Measurements from ENCODE around the gene BTNL8.

BTNL8 gene

GRCh38 chr5:180860887-180861822 is 37.8 kb upstream of the BTNL8 start, which contains the start of gene ZFP62:
Gene ZFP62 (minus strand): TSS chr5:180861276. CDS start chr5:180861219, 57 bp downstream.
- H3K9me3 ChIP-seq (ENCODE audit: severe bottlenecking), result no peaks in the 10 kb centered on the region
- peak; percentile 95 for DNase-seq (ENCODE audit: low spot score)
- peaks cover 29% of the 10 kb centered on the region for H3K36me3 ChIP-seq (ENCODE audit: low read depth)
- peak within 1 kb of the TSS; percentile 78 for H3K4me3 ChIP-seq (ENCODE audit: severe bottlenecking)
- H3K27me3 ChIP-seq (ENCODE audit: insufficient read depth, poor library complexity, severe bottlenecking), result no peaks in the 10 kb centered on the region
- peak within 1 kb of the TSS; percentile 88 for H3K27ac ChIP-seq (ENCODE audit: poor library complexity, severe bottlenecking)
- peak; percentile 91 for ATAC-seq (ENCODE audit: low read depth)
- H3K4me1 ChIP-seq (ENCODE audit: insufficient read depth, poor library complexity, severe bottlenecking), result peaks cover 13% of the 10 kb centered on the region
- TF ChIP-seq, protein P1, sequence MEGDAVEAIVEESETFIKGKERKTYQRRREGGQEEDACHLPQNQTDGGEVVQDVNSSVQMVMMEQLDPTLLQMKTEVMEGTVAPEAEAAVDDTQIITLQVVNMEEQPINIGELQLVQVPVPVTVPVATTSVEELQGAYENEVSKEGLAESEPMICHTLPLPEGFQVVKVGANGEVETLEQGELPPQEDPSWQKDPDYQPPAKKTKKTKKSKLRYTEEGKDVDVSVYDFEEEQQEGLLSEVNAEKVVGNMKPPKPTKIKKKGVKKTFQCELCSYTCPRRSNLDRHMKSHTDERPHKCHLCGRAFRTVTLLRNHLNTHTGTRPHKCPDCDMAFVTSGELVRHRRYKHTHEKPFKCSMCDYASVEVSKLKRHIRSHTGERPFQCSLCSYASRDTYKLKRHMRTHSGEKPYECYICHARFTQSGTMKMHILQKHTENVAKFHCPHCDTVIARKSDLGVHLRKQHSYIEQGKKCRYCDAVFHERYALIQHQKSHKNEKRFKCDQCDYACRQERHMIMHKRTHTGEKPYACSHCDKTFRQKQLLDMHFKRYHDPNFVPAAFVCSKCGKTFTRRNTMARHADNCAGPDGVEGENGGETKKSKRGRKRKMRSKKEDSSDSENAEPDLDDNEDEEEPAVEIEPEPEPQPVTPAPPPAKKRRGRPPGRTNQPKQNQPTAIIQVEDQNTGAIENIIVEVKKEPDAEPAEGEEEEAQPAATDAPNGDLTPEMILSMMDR (IDR thresholded peaks at IDR 0.05; ENCODE audit: poor library complexity, severe bottlenecking), result peak; percentile 36

DNA sequence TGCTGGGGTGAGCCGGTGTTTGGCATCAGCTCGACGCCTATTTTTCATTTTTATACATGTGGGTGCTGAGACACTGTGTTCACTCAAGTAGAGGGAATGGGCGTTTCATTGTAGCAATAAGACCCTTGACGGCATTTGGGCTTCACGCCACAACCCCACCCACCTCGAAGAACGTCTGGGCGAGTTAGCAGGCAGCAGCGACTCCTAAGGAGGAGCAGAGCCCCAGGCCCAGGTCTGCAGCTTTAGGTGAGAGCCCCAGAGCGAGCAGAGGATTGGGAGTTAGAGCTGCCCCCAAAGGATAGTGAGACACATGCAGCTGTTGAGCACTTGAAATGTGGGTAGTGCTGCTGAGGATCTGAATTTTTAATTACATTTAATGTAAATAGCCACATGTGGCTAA is 36.3 kb upstream of the BTNL8 start:
- Histone ChIP-seq H3K27ac (ENCODE audit: poor library complexity, severe bottlenecking) (no peak overlapping the region), H3K36me3 (ENCODE audit: low read depth) (peaks cover 17% of the 10 kb centered on the region), H3K4me1 (ENCODE audit: insufficient read depth, poor library complexity, severe bottlenecking) (peaks cover 13% of the 10 kb centered on the region), H3K27me3 (ENCODE audit: insufficient read depth, poor library complexity, severe bottlenecking) (no peaks in the 10 kb centered on the region), H3K4me3 (ENCODE audit: severe bottlenecking) (no peak overlapping the region), H3K9me3 (ENCODE audit: severe bottlenecking) (no peaks in the 10 kb centered on the region)
- ATAC-seq (ENCODE audit: low read depth) (no peak), DNase-seq (ENCODE audit: low spot score) (no peak)
- TF ChIP-seq, protein P1 (IDR thresholded peaks at IDR 0.05; ENCODE audit: poor library complexity, severe bottlenecking), result no peak

- H3K4me1 ChIP-seq (ENCODE audit: insufficient read depth, poor library complexity, severe bottlenecking), result peaks cover 5% of the 10 kb centered on the region
- H3K27me3 ChIP-seq (ENCODE audit: insufficient read depth, poor library complexity, severe bottlenecking), result no peaks in the 10 kb centered on the region
- H3K27ac ChIP-seq (ENCODE audit: poor library complexity, severe bottlenecking), result no peak overlapping the region
- TF ChIP-seq, protein P1 (IDR thresholded peaks at IDR 0.05; ENCODE audit: poor library complexity, severe bottlenecking), result no peak
- no peaks in the 10 kb centered on the region for H3K36me3 ChIP-seq (ENCODE audit: low read depth)
- H3K9me3 ChIP-seq (ENCODE audit: severe bottlenecking), result no peaks in the 10 kb centered on the region
- H3K4me3 ChIP-seq (ENCODE audit: severe bottlenecking), result no peak overlapping the region
- DNase-seq (ENCODE audit: low spot score) (no peak), ATAC-seq (ENCODE audit: low read depth) (no peak)
Observed at GRCh38 chr5:180865981-180866695, 32.8 kb upstream of the BTNL8 start.

DNA sequence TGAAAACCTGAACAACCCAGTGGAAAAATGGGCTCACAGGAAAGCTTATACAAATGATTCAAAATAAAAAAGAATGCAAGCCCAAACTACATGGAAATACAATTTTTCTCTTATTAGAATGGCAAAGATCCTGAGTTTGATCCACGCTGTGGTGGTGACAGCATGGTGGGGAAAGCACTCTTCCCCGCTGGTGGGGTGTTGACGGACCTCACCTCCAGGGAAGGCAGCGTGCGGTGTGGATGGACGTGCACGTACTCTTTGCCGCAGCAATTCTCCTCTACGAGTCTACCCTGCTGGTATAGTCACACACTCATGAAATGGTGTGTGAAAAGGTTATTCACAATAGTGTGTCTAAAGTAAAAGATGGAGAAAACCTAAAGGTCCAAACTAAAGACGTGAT is 32.0 kb upstream of the BTNL8 start:
- TF ChIP-seq, protein P1 (IDR thresholded peaks at IDR 0.05; ENCODE audit: poor library complexity, severe bottlenecking), result no peak
- Histone ChIP-seq H3K4me3 (ENCODE audit: severe bottlenecking) (no peak overlapping the region), H3K27me3 (ENCODE audit: insufficient read depth, poor library complexity, severe bottlenecking) (no peaks in the 10 kb centered on the region), H3K9me3 (ENCODE audit: severe bottlenecking) (no peaks in the 10 kb centered on the region), H3K36me3 (ENCODE audit: low read depth) (no peaks in the 10 kb centered on the region), H3K4me1 (ENCODE audit: insufficient read depth, poor library complexity, severe bottlenecking) (peaks cover 5% of the 10 kb centered on the region), H3K27ac (ENCODE audit: poor library complexity, severe bottlenecking) (no peak overlapping the region)
- no peak for DNase-seq (ENCODE audit: low spot score)
- ATAC-seq (ENCODE audit: low read depth), result no peak
